HG02884 (cell line): Measurements from ENCODE around the gene PIP4K2C.

Source experiments
- ATAC-seq: cut with Tn5 transposase; IDR thresholded peaks from one replicate; pipeline ENCODE4 v1.9.1; 2021; ENCODE audit warnings: mild to moderate bottlenecking, moderate library complexity; ENCODE audit not compliant: unreplicated experiment

Gene PIP4K2C

DNA sequence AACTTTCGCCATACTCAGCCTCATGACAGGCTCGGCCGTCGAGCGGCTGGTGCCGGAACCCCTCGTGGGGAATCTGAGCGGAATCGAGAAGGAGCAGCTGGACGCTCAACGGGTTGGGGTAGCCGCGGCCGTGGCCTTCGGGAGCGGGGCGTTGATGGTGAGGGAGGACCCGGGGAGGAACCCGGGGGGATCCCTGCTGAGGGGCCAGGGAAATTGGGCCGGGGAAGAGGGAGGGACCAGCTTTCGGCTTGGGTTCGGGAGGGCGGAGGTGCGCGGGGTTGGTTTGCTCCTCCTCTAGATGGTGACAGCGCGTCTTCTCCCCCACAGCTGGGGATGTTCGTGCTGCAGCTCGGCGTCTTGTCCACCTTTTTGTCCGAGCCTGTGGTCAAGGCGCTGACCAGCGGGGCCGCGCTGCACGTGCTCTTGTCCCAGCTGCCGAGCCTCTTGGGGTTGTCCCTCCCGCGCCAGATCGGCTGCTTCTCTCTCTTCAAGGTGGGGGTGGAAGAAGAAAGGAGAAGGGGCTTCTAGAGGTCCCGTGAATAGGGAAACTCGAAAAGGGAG, 30.0 kb downstream of the PIP4K2C start:
- no peak for ATAC-seq

DNA sequence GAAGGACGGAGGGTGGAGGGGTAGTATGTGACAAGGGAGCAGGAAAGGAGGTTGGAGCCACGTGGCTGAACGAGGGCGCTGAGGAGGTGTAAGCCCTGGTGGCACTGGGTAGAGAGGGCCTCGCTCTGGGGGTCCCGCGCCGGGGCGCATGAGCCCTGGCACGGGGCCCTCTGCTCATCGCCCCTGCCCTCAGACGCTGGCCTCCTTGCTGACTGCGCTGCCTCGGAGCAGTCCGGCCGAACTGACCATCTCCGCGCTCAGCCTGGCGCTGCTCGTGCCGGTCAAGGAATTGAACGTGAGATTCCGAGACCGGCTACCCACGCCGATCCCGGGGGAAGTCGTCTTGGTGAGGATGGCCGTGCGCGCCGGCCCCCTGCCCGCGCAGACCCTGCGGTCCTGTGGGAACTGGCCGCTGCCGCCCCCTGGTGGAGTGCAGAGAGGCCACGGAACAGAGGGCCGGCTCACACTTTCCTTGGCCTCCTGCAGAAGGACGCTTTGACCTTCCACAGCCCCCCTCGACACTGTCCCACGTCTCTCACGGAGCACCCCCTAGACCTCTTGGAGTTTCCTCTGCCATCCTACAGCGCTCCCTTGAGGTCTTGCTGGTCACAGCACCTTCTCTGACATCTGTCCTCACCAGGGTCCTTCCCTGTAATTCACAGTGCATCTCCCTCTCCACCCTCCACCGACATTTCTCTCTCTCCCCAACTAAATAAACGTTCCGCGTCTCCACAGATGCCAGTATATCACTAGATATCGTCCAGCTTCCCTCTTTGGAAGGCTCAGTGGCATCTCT, 30.7 kb downstream of the PIP4K2C start:
- no peak for ATAC-seq

- no peak for ATAC-seq
Observed at GRCh38 chr12:57622293-57623245, 31.6 kb downstream of the PIP4K2C start.

GRCh38 chr12:57623385-57623784, 32.4 kb downstream of the PIP4K2C start:
- ATAC-seq, result no peak

DNA sequence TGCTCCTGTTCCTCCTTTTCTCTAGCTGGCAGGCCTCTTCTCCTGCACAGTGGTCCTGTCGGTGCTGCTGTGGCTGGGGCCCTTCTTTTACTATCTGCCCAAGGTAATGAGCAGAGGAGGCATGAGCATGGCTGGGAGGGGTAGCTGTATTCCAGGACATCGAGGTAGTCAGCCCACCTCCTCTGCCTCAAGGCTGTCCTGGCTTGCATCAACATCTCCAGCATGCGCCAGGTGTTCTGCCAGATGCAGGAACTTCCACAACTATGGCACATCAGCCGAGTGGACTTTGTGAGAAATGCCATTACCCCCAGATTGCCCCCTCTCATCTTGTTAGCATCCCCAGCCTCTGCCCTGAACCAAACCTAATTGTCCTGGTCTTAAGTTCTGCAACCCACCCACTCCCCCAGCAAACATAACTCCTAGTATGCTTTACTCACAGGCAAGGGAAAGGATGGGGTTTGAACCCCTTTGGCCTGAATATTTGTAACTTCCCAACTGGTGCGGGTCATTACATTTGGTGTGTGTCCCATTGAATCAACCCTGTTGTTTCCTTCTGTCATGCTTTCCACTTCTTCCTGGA, 32.9 kb downstream of the PIP4K2C start:
- no peak for ATAC-seq

DNA sequence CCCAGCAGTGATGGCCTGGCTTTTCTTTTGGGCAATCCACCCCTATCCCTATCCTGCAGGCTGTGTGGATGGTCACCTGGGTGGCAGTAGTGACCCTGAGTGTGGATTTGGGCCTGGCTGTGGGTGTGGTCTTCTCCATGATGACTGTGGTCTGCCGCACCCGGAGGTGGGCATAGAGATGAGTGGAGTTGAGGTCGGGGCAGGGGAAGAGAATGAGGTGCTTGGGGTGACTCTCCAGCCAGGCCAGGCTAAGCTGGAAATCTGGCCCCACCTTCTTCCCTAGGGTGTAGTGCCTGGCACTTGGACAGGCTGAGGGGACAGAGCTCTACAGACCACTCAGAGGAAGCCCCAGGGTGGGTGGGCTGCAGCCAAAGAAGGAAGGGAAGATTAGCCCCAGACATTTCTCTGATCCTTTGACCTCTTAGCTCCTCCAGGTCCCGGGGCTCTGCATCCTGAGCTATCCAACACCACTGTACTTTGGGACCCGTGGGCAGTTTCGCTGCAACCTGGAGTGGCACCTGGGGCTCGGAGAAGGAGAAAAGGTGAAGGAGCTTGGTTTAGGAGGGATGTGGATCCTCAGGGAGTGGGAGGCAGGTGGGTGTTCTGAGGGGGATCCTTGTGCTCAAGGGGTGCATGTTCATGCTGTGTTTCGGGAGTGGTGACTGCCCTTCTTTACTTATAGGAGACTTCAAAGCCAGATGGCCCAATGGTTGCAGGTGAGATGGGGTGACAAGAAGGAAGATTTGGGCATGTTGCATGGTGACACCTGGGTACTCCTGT, 33.6 kb downstream of the PIP4K2C start:
- no peak for ATAC-seq

DNA sequence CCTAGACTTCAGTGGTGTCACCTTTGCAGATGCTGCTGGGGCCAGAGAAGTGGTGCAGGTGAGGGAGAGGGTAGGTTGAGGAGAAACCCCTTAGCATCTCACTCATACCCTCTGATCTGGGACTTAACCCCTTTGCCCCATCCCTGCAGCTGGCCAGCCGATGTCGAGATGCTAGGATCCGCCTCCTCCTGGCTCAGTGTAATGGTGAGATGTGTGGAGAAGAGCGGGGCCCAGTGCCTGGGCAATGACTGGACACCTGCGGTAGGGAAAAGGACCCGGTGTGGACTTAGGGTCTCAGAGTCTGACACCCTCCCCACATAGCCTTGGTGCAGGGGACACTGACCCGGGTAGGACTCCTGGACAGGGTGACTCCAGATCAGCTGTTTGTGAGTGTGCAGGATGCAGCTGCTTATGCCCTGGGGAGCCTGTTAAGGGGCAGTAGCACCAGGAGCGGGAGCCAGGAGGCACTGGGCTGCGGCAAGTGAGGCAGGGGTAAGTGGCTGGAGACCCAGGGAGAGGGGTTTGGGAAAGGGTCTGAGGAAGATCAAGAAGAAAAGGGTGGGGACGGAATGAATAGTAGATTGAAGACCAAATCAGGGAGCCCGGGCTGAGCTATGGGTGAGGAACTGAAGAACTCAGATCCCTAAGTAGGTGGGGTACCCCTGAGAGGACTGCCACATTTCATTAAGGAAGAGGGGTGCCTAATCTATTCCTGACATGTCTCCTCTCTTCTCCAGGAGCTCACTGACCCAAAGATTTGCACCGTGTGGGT, 34.5 kb downstream of the PIP4K2C start:
- ATAC-seq, result no peak

GRCh38 chr12:57626111-57626920, 35.3 kb downstream of the PIP4K2C start:
- ATAC-seq, result no peak

- no peak for ATAC-seq
Observed at GRCh38 chr12:57626921-57627445, 36.0 kb downstream of the PIP4K2C start.

DNA sequence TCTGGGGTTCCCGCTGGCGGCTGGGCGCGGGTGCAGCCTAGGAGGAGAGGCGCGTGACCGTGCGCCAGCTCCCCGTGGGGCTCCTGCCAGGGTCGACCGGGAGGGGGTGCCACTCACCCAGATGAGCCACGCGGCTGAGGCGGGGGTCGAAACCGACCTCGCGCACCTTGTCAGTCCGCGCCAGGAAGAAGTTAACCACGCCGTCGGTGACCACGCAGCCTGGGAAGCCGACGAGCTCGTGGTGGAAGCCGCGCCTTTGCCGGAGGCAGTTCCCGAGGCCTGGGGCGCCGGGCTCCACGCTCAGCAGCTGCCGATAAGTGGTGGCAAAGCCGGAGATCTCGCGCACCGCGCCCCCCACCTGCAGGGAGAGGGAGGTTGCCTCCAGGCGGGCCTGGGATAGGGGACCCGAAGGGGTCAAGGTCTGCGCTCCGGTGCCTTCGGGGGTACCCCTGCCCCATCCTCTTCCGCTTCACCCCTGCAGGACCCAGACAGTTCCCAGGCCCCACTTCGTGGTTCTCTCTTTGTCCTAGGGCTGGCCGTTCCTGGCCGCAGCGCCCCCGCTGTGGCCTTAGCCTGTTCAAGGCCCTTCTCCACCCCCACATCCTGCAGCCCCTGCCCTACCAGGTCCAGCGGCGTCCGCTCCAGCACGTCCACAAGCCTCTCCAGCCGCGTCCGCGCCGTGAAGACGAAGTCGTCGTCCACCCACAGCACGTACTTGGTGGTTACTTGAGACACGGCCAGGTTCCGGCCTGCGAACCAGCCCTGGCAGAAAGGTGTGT, 36.7 kb downstream of the PIP4K2C start:
- no peak for ATAC-seq

GRCh38 chr12:57628280-57629191, 37.5 kb downstream of the PIP4K2C start:
- no peak for ATAC-seq

DNA sequence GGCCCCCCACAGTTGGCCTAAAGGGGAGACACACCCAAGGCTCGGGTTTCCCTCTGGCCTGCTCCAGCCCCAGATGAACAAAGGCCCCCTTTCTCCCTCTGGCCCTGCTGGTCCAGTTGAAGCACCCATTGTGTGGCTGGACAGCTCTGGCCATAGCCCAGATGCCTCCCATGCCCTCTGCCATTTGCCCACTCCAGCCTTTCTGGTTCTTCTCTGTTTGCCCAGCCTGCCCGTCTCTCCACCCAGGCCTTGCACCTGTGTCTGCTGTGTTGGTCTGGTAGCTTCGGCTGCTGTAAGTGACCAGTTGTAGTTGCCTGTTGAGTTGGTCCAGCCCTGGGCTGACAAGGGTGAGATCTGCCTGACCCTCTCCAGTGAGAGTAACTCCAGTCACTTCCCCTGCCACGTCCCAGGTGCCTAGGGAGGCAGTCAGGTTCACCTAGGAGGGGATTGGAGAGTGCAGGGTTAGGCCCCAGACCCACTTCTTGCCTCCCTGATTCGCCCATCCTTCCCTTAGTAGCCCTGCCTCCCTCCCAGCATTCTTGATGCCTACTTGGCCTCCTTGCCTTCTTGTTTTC, 39.0 kb downstream of the PIP4K2C start:
- no peak for ATAC-seq

DNA sequence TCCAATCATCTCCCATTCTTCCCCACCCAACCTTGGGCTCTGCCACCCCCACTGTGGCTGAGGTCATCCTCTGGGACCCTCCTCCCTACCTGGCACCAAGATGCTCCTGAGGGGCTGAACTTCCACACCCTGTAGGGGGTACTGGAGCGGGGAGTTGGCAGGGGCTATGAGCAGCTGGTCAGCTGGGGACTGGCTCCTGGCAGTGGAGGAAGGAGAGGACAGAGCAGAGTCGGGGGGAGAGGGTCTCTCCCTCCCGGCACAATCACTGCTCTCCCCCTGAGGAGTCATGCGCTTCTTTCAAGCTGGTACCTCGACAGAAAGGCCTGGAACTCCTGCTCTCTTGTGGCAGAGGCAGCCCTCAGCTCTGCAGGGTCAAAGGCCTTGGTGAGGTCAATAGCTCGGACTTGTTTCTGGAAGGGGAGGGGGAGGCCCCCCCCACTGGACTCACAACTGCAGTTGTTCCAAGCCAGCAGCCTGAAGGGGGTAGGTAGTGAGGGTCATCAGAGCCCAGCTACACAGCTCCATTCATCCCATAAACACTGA, 40.0 kb downstream of the PIP4K2C start:
- no peak for ATAC-seq

DNA sequence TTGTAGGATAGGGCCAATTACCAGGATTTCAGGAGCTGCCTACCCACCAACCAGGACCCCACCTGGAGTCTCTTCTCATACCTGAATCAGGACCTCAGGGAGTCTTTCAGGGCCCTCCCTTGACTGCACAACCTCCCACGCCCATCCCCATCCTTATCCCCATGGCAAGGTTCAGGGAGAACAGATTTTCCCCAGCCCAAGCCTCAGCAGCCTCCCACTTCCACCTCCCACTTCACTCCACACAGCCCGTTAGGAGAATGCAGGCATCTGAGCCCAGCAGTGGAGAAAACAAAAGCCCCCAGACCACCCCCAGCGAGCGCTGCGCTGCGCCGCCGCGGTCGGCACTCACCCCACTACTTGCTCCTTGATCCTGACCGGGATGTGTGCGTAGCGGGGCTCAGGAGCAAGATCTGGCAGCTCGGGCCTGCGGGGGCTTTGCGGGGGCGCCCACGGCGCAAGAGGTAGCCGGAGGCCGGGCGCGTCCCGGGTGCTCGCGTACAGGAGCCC, 40.6 kb downstream of the PIP4K2C start:
- ATAC-seq, result no peak

DNA sequence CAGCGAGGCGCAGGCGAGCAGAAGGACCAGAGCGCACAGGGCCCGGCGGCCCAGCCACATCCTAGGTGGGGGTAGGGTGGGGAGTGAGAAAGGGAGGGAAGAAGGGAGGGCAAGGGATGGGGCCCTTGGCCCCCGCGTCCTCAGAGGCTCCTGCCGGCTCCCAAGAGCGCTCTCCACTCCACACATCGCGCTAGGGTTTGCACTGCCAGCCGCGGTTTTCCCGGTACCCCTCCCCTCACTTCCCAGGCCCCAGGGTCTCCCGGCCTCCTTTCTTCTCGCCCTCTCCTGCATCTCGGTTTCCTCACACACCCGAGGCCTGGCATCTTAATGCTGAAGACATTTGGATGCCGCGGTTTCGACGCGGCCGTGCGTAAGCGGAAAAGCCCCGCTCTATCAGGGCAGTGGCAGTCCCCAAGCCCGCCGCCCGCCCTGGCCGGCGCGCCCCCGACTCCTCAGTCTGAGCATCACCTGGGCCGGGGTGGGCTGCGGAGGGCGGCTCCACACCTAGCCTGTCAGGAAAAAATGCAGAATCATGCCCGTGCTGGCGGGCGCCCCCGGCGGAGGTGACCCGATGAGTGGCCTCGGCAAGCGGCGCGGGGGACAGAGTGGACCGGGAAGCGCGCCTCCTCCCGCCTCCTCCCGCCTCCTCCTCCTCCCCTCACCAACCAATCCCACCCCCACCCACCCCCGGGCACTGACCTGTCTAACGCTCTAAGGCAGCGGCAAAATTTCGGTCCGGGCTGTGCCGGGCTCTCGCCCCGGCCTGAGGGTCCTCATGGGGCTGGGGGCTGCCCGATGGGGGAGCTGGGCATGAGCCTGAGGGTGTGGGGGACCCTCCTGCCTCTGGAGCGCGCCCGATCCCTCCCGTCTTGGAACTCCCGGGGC, 41.3 kb downstream of the PIP4K2C start:
- ATAC-seq, result peak; percentile 31
